Mesenchymal stem cell (in vitro differentiated cells and primary cell): ENCODE data around the gene KDF1.
"Not testable (repeated sequence)": the region's sequence is repeated elsewhere in the genome, so short reads cannot be mapped to it uniquely, and the experiment has no call there.

Experiments
- DNase-seq: peaks from one replicate; pipeline ENCODE4 v3.0.0-alpha.2; 2013
- H2AFZ ChIP-seq: one replicate; pipeline ENCODE4 v1.6.1; 2013; ENCODE audit warnings: low read depth, mild to moderate bottlenecking, control low read depth, inconsistent platforms, low read length, moderate library complexity
- H2AK5ac ChIP-seq: 2 replicates; pipeline ENCODE4 v1.6.1; 2013; ENCODE audit warnings: low read length, moderate library complexity, mild to moderate bottlenecking, inconsistent platforms; ENCODE audit not compliant: severe bottlenecking
- H2BK120ac ChIP-seq: one replicate; pipeline ENCODE4 v1.6.1; 2013; ENCODE audit warnings: low read depth, mild to moderate bottlenecking, inconsistent platforms, low read length, moderate library complexity
- H2BK12ac ChIP-seq, 2 experiments: one replicate each; pipeline ENCODE4 v1.6.1; 2013; ENCODE audit warnings: inconsistent platforms in 2 of 2, low read length in 2 of 2, mild to moderate bottlenecking in 2 of 2, moderate library complexity in 2 of 2, control low read depth in 1 of 2
- H2BK15ac ChIP-seq: one replicate; pipeline ENCODE4 v1.6.1; 2013; ENCODE audit warnings: mild to moderate bottlenecking, low read depth, inconsistent platforms; ENCODE audit not compliant: poor library complexity, severe bottlenecking
- H2BK5ac ChIP-seq: 2 replicates; pipeline ENCODE4 v1.6.1; 2013; ENCODE audit warnings: low read depth, mild to moderate bottlenecking, low read length, control low read depth, inconsistent platforms; ENCODE audit not compliant: poor library complexity, severe bottlenecking
- H3K14ac ChIP-seq, 2 experiments: one replicate each; pipeline ENCODE4 v1.6.1; 2013; ENCODE audit warnings: inconsistent platforms in 2 of 2, low read length in 2 of 2, control low read depth in 1 of 2, mild to moderate bottlenecking in 1 of 2, moderate library complexity in 1 of 2
- H3K18ac ChIP-seq, 2 experiments: one replicate each; pipeline ENCODE4 v1.6.1; 2013; ENCODE audit warnings: inconsistent platforms in 2 of 2, low read length in 2 of 2, control low read depth in 1 of 2, low read depth in 1 of 2, mild to moderate bottlenecking in 1 of 2
- H3K23ac ChIP-seq, 2 experiments: one replicate each; pipeline ENCODE4 v1.6.1; 2013; ENCODE audit warnings: inconsistent platforms in 2 of 2, low read length in 2 of 2, mild to moderate bottlenecking in 2 of 2, moderate library complexity in 2 of 2, control low read depth in 1 of 2
- H3K27ac ChIP-seq: 2 replicates; pipeline ENCODE4 v1.5.1; 2013; ENCODE audit warnings: mild to moderate bottlenecking, moderate library complexity, low read length, control low read depth, inconsistent platforms; ENCODE audit not compliant: poor library complexity, severe bottlenecking
- H3K27me3 ChIP-seq, 2 experiments: 2 replicates each; pipeline versions ENCODE4 v1.6.1 to v1.7.0; 2013; ENCODE audit warnings: low read length in 2 of 2, mild to moderate bottlenecking in 2 of 2, moderate library complexity in 2 of 2, control low read depth in 1 of 2, inconsistent platforms in 1 of 2; ENCODE audit not compliant: control insufficient read depth in 1 of 2, insufficient read depth in 1 of 2
- H3K36me3 ChIP-seq, 2 experiments: 2 replicates each; pipeline versions ENCODE4 v1.6.1 to v1.7.0; 2013; ENCODE audit warnings: low read length in 2 of 2, control low read depth in 1 of 2, inconsistent platforms in 1 of 2, low read depth in 1 of 2, mild to moderate bottlenecking in 1 of 2; ENCODE audit not compliant: insufficient read depth in 2 of 2, control insufficient read depth in 1 of 2
- H3K4ac ChIP-seq, 2 experiments: one replicate each; pipeline ENCODE4 v1.6.1; 2013; ENCODE audit warnings: inconsistent platforms in 2 of 2, low read length in 2 of 2, mild to moderate bottlenecking in 2 of 2, moderate library complexity in 2 of 2, control low read depth in 1 of 2, low read depth in 1 of 2
- H3K4me1 ChIP-seq: 2 replicates; pipeline ENCODE4 v1.6.1; 2013; ENCODE audit warnings: low read depth, low read length, control low read depth; ENCODE audit not compliant: control insufficient read depth, insufficient read depth
- H3K4me2 ChIP-seq: 2 replicates; pipeline ENCODE4 v1.6.1; 2013; ENCODE audit warnings: low read length, mild to moderate bottlenecking, inconsistent platforms; ENCODE audit not compliant: poor library complexity, severe bottlenecking
- H3K4me3 ChIP-seq, 2 experiments: 2 replicates each; pipeline versions ENCODE4 v1.5.1 to v1.7.0; 2013; ENCODE audit warnings: low read length in 2 of 2, mild to moderate bottlenecking in 2 of 2, control low read depth in 1 of 2, low read depth in 1 of 2; ENCODE audit not compliant: insufficient read depth in 1 of 2
- H3K79me1 ChIP-seq: replicated peaks from 2 replicates; pipeline ENCODE4 v1.6.1; 2013; ENCODE audit warnings: mild to moderate bottlenecking, control low read depth, low read length, inconsistent platforms; ENCODE audit not compliant: poor library complexity, severe bottlenecking
- H3K9ac ChIP-seq: 2 replicates; pipeline ENCODE4 v1.7.0; 2013; ENCODE audit warnings: mild to moderate bottlenecking, low read length, moderate library complexity
- H3K9me3 ChIP-seq: 2 replicates; pipeline ENCODE4 v1.7.0; 2013; ENCODE audit warnings: mild to moderate bottlenecking, low read length; ENCODE audit not compliant: control insufficient read depth
- H4K8ac ChIP-seq: one replicate; pipeline ENCODE4 v1.6.1; 2013; ENCODE audit warnings: inconsistent platforms, mild to moderate bottlenecking, low read length, moderate library complexity
- H4K91ac ChIP-seq: one replicate; pipeline ENCODE4 v1.6.1; 2013; ENCODE audit warnings: mild to moderate bottlenecking, low read length, inconsistent platforms
- WGBS: methylation state at CpG from one replicate; pipeline ENCODE4 v1.1.7; 2013; ENCODE audit warnings: mixed read lengths; 5-methylcytosine and 5-hydroxymethylcytosine counted together

Gene KDF1

DNA sequence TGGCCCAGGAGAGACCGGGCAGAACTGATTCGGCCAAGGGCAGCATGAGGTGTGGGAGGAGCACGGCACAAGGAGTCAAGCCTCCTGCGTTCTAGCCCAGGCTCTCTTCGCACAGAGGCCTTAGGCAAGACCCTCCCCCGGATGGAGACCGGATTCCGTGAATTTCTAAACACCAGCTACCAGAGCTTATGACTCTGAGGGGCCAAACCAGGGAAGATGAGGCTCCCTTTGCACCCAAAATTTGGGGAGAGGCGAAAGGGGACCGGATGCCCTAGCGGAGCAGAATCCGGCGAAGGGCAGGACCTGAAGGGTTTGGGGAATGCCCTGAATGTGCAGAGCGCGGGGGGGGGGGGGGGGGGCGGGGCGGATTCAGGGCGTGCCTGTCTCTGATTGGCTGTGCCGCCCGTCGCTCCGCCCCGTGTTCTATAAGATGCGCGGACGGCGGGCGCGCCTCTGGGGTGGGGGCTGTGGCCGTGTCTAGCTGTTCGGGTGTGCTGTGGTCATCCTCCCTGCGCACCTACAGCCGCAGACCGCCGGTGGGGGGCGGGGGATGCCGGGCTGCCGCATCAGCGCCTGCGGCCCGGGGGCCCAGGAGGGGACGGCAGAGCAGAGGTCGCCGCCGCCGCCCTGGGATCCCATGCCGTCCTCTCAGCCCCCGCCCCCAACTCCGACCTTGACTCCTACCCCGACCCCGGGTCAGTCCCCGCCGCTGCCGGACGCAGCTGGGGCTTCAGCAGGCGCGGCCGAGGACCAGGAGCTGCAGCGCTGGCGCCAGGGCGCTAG is 33.2 kb upstream of the KDF1 start, which contains the start of gene TRNP1:
Gene TRNP1, plus strand, starts transcription at position 456 of the 783 bp plus-strand sequence. Its CDS starts 95 bp downstream, at position 551.
- WGBS = under 1% methylated on average over 32 of the region's 61 CpGs

GRCh38 chr1:26991310-26992116 is 31.2 kb upstream of the KDF1 start:
- Histone ChIP-seq H3K27me3 (peaks cover 0 to 6% of the 10 kb centered on the region in 2 experiments), H3K4me1 (peaks cover 32% of the 10 kb centered on the region), H3K79me1 (no peaks in the 10 kb centered on the region), H3K23ac (peak overlapping the region in 1 of 2 experiments; percentile 6), H2BK120ac (no peak overlapping the region), H3K9ac (no peak overlapping the region), H3K36me3 (no peaks in the 10 kb centered on the region), H2AFZ (no peak overlapping the region), H2AK5ac (peak overlapping the region; percentile 94), H3K27ac (peak overlapping the region; percentile 98), H4K91ac (peak overlapping the region; percentile 23), H3K9me3 (no peaks in the 10 kb centered on the region), H3K4me2 (peak overlapping the region; percentile 40), H3K4me3 (no peak overlapping the region), H2BK5ac (peak overlapping the region; percentile 96), H4K8ac (peak overlapping the region; percentile 52), H3K4ac (peak overlapping the region; percentile 70 to 87), H3K18ac (peak overlapping the region; percentile 47 to 85), H2BK15ac (no peak overlapping the region), H2BK12ac (peak overlapping the region; percentile 70 to 97), H3K14ac (peak overlapping the region in 1 of 2 experiments; percentile 18)
- WGBS = 30% methylated on average over 10 of the region's 10 CpGs
- DNase-seq = peak; percentile 75

More for the DNA sequence above, 33.2 kb upstream of the KDF1 start, which contains the start of gene TRNP1:
- Histone ChIP-seq H2AFZ (peak within 1 kb of the TSS; percentile 72), H2AK5ac (peak within 1 kb of the TSS; percentile 57), H3K14ac (peak within 1 kb of the TSS in 1 of 2 experiments; percentile 80), H2BK15ac (peak within 1 kb of the TSS; percentile 60), H3K23ac (peak within 1 kb of the TSS; percentile 66 to 81), H3K9ac (peak within 1 kb of the TSS; percentile 83), H3K36me3 (no peaks in the 10 kb centered on the region), H2BK12ac (peak within 1 kb of the TSS; percentile 2 to 96), H4K8ac (peak within 1 kb of the TSS; percentile 45), H3K4me1 (peaks cover 44% of the 10 kb centered on the region), H2BK5ac (peak within 1 kb of the TSS; percentile 73), H3K27me3 (no peaks in the 10 kb centered on the region), H3K9me3 (no peaks in the 10 kb centered on the region), H3K4me3 (peak within 1 kb of the TSS; percentile 86 to 90), H3K79me1 (no peaks in the 10 kb centered on the region), H2BK120ac (peak within 1 kb of the TSS; percentile 64), H3K4me2 (peak within 1 kb of the TSS; percentile 84), H3K18ac (peak within 1 kb of the TSS; percentile 84 to 91), H3K27ac (peak within 1 kb of the TSS; percentile 93), H4K91ac (peak within 1 kb of the TSS; percentile 65), H3K4ac (peak within 1 kb of the TSS; percentile 83 to 84)
- peak; percentile 85 for DNase-seq

GRCh38 chr1:26989403-26990109 is 29.3 kb upstream of the KDF1 start:
- H2AFZ ChIP-seq, H3K14ac ChIP-seq, H3K36me3 ChIP-seq, H2BK15ac ChIP-seq, H2AK5ac ChIP-seq, H4K8ac ChIP-seq, H2BK5ac ChIP-seq, DNase-seq, H3K23ac ChIP-seq, H3K9me3 ChIP-seq, H2BK12ac ChIP-seq, H3K27ac ChIP-seq, H3K4me3 ChIP-seq, H3K4me2 ChIP-seq, H3K18ac ChIP-seq, H3K4ac ChIP-seq, H3K9ac ChIP-seq, H3K79me1 ChIP-seq, H4K91ac ChIP-seq, H2BK120ac ChIP-seq: not testable (repeated sequence)
- 95% methylated on average over 9 of the region's 12 CpGs for WGBS
- H3K4me1 ChIP-seq = peaks cover 19% of the 10 kb centered on the region
- H3K27me3 ChIP-seq = peaks cover 0 to 11% of the 10 kb centered on the region in 2 experiments
